ENCODE measurements around the gene MTARC1.

DNA sequence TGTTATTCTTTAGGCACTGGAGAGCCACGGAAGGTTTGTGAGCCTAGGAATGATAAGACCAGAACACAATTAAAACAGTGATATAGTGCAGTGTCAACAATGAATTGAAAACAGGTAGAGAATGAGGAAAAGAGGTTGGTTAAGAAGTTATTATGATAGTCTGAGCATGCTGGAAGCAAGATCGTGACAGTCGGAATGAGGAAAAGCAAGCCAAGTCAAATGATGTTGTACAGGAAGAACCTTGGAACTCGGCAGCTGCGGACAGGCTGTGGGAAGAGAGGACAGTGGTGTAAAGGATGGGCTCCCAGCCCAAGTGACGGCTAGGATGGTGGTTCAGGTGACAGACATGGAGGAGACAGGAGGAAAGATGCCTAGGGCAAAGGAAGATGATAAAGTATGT, 25.6 kb downstream of the MTARC1 start:
- TF ChIP-seq POLR2A (IDR thresholded peaks at IDR 0.05) (no peak), EP300 (IDR thresholded peaks at IDR 0.05) (no peak)
- TF ChIP-seq, protein P1, sequence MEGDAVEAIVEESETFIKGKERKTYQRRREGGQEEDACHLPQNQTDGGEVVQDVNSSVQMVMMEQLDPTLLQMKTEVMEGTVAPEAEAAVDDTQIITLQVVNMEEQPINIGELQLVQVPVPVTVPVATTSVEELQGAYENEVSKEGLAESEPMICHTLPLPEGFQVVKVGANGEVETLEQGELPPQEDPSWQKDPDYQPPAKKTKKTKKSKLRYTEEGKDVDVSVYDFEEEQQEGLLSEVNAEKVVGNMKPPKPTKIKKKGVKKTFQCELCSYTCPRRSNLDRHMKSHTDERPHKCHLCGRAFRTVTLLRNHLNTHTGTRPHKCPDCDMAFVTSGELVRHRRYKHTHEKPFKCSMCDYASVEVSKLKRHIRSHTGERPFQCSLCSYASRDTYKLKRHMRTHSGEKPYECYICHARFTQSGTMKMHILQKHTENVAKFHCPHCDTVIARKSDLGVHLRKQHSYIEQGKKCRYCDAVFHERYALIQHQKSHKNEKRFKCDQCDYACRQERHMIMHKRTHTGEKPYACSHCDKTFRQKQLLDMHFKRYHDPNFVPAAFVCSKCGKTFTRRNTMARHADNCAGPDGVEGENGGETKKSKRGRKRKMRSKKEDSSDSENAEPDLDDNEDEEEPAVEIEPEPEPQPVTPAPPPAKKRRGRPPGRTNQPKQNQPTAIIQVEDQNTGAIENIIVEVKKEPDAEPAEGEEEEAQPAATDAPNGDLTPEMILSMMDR (IDR thresholded peaks at IDR 0.05), result no peak
